HG03565 (cell line): ENCODE measurements around the gene PAX4.

Experiments used
- ATAC-seq: cut with Tn5 transposase; IDR thresholded peaks from one replicate; pipeline ENCODE4 v1.9.1; 2021; ENCODE audit warnings: mild to moderate bottlenecking, moderate library complexity; ENCODE audit not compliant: unreplicated experiment

PAX4 gene

DNA sequence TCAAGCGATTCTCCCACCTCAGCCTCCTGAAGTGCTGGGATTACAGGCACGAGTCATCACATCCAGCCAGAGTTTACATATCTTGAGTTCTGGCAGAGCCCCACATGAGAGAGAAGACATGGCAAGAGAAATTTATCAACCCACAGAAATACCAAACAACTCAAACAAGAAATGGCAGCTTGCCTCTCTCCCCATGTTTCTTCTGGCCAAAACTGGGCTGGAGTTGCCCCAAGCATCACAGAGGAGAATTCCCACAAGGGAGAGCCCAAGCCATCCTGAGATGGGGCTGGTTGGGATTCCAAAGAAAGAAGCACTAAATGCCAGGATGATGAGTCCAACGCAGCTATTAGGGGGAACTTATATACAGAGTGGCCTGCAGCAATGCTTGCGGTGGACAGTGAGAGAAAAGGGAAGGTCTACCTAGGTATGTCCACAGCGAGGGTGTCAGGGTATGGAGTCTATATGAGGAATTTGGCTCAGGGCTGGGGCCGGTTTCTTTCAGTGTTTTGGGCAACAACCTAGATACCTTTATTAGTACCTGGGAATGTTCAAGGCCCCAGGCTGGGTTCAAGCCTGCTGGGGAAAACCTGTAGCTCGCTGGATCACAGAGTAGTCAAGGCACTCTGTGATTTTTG, 14.5 kb upstream of the PAX4 start:
- no peak for ATAC-seq

DNA sequence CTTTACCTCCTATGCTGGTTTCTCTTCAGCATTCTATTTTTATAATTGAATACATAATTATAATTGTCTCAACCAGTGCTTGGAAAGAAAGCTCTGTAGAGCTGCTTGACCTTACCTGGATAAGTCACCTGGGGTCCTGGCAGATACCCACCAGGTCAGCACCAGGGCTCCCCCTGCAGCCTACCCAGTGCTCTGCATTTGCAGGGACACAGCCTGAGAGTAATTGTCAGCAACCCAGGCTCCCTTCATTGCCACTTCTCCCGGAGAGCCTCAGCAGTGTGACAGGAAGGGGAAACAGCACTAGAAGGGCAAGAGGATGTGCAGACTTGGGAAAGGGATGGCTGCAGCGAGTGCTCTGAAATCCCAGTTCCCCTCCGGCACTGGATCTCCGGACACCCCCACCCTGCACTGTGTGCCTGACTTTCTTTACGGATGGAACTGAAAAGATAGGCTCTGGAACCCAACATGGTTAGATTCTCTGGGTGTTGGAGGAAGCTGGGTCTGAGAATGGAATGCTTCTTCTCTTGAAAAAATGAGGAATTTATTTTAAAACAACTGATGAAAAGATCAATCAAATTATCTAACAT, 11.4 kb upstream of the PAX4 start:
- ATAC-seq: no peak

DNA sequence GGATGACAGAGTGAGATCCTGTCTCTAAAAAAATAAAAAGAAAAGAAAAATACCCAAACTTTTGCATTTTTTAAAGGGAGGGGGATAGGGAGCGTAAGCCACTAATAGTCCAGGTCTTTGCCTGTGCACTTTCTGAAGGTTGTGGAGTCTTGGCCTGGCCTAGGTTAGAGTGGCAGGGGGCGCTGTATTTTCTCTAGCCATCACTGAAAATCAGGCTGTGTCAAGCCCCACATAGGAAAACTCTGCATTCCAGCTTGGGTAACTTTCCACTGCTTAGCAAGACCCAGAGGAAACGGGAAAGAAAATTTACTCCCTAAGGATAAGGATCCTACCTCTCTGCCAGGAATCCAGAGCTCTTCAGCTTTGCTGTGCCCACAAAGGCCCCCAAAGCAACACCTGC, 10.5 kb upstream of the PAX4 start:
- no peak for ATAC-seq

DNA sequence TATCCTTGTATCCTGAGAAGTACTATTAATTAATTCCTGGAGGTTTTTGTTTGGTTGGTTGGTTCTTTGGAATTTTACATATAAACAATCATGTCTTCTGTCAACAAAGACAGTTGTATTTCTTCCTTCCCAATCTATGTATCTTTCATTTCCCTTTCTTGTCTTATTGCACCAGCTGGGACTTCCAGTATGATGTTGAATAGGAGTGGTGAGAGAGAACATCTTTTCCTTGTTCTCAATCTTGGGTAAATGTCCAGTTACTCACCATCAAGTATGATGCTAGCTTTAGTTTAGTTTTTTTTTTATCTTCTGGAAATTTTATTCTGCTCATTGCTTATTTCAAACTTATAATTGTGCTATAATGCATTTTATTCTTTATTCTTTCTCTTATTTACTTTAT, 7.4 kb upstream of the PAX4 start:
- no peak for ATAC-seq

DNA sequence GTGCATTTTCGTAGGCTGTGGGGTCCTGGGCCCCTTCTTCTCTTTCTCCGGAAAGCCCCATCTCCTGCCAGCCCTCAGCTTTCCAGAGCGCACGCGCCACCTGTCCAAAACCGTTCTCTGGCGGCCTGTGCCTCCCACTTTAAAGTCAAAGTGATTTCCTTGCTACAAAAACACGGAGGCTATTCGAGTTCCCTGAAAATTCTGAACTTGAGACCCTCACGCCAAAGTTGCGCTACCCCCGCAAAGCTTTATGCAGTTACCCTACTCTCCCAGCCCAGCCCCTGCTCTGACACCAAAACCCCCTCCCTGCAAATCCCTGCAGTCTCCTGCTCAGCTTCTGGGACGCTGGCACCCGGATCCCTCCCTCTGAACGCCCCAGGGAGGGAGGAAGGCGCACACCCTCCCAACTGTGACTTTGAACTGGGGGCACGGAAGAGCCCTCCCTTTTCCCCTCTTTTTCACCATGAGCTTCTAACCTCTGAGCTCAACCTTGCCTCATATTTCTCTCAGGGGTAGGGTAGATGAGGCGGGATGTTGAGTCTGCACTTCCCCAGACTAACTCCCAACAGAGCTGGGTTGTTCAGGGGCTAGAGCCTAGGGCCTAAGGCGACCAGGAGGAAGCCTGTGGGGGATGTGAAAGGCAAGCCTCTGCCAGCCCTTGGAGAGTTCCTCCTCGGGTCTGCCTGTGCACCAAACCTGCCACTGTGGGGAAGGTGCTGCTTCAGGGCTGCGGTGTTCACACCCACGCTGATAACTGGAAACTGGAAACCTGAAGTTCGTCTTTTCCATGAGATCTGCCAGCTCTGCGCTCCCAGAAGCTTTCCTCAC, 2.7 kb upstream of the PAX4 start:
- ATAC-seq: no peak

DNA sequence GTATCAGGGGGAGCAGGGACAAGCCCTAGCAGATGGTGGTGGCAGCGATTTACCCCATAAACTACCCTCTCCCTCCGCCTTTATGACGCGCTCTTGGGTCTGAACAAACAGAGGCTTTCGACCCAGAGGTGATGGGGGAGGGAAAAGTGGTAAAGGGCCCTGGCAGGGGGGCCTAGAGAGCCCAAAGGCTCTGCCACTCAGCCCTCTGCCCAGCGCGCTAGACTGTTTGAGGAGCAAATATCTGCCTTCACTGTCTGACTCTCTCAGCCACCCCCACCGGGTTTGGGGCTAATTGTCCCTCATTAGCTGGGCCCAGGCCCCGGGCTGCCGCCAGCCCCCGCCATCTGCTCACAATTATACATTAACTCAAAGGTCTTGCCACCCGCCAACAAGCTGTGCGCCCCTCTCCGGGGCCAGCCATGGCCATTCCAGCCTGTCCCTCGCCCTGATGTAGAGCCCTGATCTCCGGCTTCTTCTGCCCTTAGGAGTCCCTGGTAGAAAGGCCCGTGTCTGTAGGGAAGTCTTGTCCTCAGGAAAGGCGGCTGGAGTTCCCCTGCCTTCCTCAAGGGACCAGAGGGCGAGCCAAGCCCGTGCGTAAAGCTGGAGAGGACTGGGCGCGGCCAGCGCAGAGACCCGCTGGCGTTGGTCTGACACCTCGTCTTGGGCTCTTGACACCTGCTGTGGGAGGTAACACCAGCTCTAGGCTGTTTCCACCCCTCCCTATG, 1.9 kb upstream of the PAX4 start:
- no peak for ATAC-seq

DNA sequence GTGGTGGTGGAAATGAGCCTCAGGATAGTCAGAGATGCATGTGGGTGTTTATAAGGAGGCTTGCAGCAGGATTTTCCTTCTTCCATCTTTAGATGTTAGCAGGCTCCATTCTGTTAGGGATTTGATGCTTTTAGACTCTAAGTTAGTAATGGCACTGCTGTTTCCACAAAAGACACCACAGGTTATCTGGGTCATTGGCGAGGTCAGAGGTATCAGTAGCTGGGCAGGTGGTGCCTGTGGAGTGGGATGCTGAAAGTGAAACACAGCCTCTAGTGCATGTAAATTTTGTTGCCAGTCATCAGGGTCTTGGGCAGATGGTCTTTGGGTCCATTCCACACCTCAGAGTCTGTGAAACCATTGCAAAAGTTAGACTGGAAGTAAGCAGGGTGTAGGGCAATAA, 833 bp upstream of the PAX4 start:
- no peak for ATAC-seq

DNA sequence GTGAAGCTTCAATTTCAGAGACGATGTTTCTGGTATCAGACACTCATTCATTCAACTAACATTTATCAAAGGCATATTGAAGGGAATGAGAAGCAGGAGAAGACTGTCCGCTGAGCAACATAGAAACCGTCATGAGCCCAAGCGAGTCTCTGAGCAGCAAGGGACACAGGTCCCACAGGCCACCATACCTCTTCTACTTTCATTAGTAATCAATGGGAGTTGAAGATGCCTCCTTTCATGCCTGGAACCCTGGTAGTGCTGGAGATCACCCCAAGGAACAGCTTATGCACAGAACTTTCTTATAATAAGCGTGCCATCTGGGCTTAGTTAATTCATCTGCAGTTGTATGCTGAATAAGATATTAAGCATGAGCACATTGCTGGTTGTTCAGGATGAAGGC, 1.2 kb downstream of the PAX4 start:
- no peak for ATAC-seq

DNA sequence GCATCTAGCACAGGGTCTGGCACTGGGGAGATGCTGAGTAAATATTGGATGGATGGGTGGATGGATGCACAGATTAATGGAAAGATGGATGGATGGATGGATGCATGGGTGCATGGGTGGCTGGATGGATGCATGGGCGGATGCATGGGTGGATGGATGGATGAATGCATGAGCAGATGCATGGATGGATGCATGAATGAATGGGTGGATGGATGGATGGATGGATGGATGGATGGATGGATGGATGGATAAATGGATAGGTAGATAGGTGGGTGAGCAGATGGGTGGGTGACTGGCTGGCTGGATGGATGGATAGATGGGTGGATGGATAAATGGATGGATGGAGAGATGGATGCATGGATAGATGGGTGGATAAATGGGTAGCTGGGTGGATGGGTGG, 5.7 kb downstream of the PAX4 start:
- ATAC-seq: no peak

DNA sequence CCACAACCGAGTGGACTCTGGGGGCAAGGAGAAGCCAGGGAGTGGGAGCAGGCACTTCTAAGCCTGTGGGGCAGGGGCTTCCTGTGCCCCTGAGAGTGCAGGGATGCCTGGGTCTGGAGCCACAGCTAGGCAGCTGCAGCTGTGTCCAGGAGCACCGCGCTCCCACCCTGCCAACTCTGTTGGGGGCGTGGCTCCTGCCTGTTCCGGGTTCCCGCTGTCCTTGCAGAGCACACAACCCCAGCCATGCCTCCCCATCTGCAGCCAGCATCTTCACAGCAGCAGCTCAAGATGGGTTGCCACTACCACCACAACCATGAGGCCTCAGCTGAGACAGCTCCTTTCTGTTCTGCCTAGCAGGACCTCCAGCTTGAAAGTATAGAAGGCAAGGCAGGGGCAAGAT, 8.6 kb downstream of the PAX4 start:
- ATAC-seq: no peak

DNA sequence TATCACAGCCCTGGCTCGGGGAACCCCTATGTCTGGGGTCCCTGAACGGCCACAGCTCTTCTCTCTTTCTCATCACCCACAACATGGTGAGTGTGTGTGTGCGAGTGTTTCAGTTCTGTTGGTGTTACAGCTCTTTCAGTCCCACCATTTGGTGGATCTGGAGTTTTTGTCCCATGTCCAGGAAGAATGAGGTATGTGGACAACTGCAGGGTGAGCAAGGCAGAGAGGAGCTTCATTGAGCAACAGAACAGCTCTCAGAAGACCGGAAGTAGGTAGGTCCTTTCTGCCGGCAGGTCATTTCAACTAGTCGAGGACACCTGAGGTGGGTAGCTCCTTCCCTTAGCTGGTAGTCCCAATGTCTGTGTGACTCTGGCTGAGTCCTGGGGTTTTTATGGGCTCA, 9.5 kb downstream of the PAX4 start:
- ATAC-seq: no peak

DNA sequence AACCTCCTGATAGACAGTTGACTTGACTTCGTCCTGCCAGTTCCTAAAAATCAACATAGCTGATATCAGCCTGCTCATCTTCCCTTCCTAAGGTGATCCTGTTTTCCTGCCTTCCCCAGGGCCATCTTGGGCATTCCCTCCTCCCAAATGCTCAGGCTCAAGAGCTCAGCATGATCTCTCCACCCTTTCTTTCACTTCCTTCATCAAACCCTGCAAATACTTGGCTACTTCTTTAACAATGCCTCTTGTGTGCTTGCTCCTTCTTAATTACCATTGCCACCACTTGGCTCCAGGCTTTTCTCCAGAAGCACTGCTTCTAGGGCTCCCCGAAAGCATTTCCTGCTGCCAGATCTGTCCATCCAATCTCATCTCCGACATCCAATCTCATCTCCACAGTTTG, 17.1 kb downstream of the PAX4 start:
- ATAC-seq: no peak

DNA sequence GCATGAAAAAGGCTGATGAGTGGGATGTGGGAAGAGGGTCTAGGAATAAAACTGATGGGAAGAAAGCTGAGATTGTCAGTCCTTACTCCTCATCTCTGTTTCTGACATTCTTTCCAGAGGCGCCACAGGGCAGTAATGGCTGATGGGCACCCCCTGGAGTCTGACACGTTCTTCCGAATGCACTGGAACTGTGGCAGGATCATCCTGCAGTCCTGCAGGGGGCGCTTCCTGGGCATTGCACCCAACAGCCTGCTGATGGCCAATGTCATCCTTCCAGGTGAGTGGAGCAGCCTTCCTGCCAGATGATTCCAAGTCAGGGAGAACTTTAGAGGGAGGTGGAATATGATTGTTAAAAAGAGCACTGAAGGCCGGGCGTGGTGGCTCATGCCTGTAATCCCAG, 19.6 kb downstream of the PAX4 start:
- no peak for ATAC-seq

DNA sequence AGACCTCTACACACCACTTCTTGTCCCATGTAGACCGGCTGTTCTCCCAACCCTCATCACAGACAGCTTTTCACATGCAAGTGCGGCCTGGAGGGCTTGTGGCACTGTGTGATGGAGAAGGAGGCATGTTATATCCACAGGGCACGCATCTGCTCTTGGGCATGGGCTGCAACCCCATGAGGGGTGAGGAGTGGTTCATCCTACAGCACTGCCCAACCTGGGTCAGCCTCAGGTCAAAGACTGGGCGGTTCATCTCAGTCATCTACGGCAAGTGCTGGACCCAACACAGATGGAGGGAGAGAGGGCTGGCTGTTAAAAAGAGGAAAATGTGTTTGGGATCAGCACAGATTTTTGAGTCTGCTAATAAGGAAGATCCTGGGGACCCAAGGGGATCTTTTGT, 22.2 kb downstream of the PAX4 start:
- ATAC-seq: no peak

DNA sequence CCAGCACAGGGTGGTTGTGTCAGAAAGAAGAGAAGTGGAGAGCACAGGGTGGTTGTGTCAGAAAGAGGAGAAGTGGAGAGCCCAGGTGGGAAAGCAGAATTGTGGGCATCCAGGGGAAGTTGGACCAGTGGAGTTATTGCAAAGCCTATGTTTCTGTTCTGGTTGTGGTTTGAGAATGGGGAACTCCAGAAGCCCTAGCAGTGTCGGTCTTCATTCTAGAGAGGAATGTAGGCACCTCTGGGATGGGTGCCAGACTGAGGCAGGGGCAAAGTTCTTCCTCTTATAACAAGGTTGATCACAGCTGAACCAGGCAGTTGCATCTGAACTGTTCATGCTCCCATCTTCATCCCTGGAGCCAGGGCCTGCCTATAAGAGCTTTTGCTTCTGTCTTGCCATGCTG, 23.5 kb downstream of the PAX4 start:
- no peak for ATAC-seq

DNA sequence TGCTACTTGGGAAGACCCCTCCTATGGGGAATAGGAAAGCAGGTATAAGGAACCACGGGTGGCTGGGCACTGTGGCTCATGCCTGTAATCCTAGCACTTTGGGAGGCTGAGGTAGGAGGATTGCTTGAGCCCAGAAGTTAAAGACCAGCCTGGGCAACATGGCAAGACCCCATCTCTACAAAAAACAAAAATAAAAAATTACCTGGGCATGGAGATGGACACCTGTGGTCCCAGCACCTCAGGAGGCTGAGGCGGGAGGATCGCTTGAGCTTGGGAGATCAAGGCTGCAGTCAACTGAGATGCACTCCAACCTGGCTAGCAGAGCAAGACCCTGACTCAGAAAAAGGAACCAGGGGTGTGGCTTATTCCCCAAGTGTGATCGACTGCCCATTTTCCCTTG, 25.4 kb downstream of the PAX4 start:
- no peak for ATAC-seq

DNA sequence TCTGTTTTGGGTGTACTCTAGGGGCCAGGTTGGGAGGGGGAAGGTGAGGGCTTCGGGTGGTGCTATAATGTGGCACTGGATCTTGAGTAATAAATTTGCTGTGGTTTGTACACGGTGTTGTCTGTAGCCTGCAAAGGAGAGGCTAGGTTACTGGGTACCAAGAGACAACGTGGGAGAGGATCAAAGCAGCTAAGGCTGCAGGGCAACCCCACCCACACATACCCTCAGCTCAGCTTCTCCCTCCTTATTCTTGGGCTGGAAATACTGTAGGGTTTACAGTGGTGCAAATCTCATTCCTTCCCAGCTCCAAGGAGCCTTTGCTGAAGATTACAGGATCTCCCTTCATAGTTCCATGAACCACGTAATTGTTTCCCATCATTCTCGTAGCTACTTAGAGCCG, 26.4 kb downstream of the PAX4 start:
- ATAC-seq: no peak

DNA sequence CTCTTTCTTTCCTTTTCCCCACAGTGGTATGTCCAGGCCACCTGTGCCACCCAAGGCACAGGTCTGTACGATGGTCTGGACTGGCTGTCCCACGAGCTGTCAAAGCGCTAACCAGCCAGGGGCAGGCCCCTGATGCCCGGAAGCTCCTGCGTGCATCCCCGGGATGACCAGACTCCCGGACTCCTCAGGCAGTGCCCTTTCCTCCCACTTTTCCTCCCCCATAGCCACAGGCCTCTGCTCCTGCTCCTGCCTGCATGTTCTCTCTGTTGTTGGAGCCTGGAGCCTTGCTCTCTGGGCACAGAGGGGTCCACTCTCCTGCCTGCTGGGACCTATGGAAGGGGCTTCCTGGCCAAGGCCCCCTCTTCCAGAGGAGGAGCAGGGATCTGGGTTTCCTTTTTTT, 26.8 kb downstream of the PAX4 start:
- ATAC-seq: no peak

DNA sequence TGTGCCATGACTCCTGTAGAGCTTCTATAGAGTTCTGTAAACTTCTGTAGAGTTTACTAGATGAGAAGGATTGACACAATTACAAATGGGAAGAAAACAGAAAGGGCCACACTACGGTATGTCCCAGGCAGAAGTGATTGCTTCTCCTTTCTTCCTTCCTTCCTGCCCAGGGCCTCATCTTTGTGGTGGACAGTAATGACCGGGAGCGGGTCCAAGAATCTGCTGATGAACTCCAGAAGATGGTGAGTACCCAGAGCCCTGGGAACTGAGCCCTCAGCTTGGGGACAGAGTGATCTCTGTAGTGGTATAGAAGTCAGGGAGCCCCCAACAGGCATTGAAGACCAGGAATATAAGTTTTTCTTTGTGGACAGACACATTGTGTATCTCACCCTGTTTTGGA, 28.0 kb downstream of the PAX4 start:
- no peak for ATAC-seq

DNA sequence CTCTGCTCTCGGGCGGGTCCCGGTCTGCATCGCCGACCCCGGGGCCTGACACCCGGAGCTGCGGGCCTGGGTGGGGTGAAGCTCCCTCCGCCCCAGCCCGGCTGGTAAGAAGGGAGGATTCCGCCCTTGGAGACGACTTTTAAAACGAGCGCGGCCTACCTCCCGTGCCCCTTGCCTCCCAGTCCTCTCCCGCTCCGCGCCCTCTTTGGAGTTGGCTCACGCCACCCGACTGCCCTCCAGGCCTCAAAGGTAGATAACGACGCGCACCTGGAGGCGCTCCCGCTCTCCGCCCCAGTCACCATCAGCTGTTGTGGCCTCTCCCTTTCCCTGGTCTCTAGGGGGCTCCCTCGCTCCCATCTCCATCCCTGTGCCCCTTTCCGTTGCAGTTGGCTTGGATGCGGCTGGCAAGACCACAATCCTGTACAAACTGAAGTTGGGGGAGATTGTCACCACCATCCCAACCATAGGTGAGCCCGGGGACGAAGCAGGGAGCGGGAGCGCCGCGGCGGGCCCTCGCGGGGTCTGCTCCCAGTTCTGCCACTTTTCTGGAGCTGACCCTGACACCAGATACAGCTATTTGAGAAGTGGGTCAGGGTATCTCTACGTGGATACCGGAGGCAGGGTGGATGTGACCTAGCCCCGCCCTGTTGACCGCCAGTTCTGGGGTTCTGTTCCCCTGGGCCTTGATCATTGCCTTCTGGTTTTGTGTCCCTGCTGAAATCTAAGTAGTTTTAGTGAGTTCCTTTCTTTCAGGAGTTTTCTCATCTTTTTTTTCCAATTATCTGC, 29.1 kb downstream of the PAX4 start:
- peak; percentile 1 for ATAC-seq
